HFFc6 (cell line): ENCODE measurements around the gene ST6GALNAC4. TPM values are rescaled to one million over a fixed set of nuclear protein-coding genes. Genes with fewer than 3 reads are reported as not detected.
A peak's percentile ranks its signal among the peaks of the same experiment; 100 is the strongest.

Source experiments
- DNase-seq: peaks from one replicate; pipeline ENCODE4 v3.0.0-alpha.2; 2018
- H3K27ac Mint-ChIP-seq: 2 replicates; pipeline ENCODE4 v1.8.0; 2020; ENCODE audit warnings: mild to moderate bottlenecking, mixed read lengths
- H3K27me3 Mint-ChIP-seq: 2 replicates; pipeline ENCODE4 v1.8.0; 2021; ENCODE audit warnings: mild to moderate bottlenecking, moderate library complexity, mixed read lengths; ENCODE audit not compliant: insufficient read depth
- H3K36me3 Mint-ChIP-seq: 2 replicates; pipeline ENCODE4 v1.8.0; 2021; ENCODE audit warnings: low read depth, mixed read lengths
- H3K4me1 Mint-ChIP-seq: 2 replicates; pipeline ENCODE4 v1.8.0; 2020; ENCODE audit warnings: low read depth, mixed read lengths
- H3K4me3 Mint-ChIP-seq: 2 replicates; pipeline ENCODE4 v1.8.0; 2020; ENCODE audit warnings: mild to moderate bottlenecking, moderate library complexity, mixed read lengths
- H3K9me3 Mint-ChIP-seq: 2 replicates; pipeline ENCODE4 v1.8.0; 2020; ENCODE audit warnings: mild to moderate bottlenecking, mixed read lengths
- CTCF ChIP-seq: fragments of 200-600 bp; sonication (generic); IDR thresholded peaks from 2 replicates; pipeline ENCODE4 v1.5.0; 2021; ENCODE audit warnings: antibody characterized with exemption, mild to moderate bottlenecking
- total RNA-seq, 6 experiments: library from RNA; stranded (reverse); fragmentation: NEBNext Ultra II Directional; extraction: Animal tissue kit (Norgen Biotek cat#: 25700); gene quantifications; 2 replicates in 1 of 6; 3 replicates in 5 of 6; pipeline ENCODE4 v1.2.3, GENCODE V29; 2021

The ST6GALNAC4 gene
- total RNA-seq, 6 experiments from 2014 or later = 22.9 to 33.4 (median 27.7) TPM

GRCh38 chr9:127904561-127905003 lies 12.3 kb downstream of the ST6GALNAC4 start:
- Mint-ChIP-seq H3K4me3 (no peak overlapping the region), H3K27ac (peak overlapping the region; percentile 48; the same call in 1 of the 2 replicates), H3K9me3 (no peaks in the 10 kb centered on the region), H3K27me3 (no peaks in the 10 kb centered on the region; the same call in 1 of the 2 replicates), H3K36me3 (no peaks in the 10 kb centered on the region), H3K4me1 (peaks cover 21% of the 10 kb centered on the region)
- no peak for DNase-seq
- no peak for TF ChIP-seq CTCF

GRCh38 chr9:127903557-127904475 lies 13.0 kb downstream of the ST6GALNAC4 start:
- Mint-ChIP-seq H3K36me3 (no peaks in the 10 kb centered on the region), H3K4me3 (no peak overlapping the region), H3K4me1 (peaks cover 21% of the 10 kb centered on the region), H3K27me3 (no peaks in the 10 kb centered on the region; the same call in 1 of the 2 replicates), H3K27ac (peak overlapping the region; percentile 61), H3K9me3 (no peaks in the 10 kb centered on the region)
- TF ChIP-seq CTCF = no peak
- DNase-seq = no peak

GRCh38 chr9:127899128-127899943 lies 17.5 kb downstream of the ST6GALNAC4 start, which contains the start of gene ST6GALNAC6:
ST6GALNAC6 (minus strand) TSS chr9:127899603; CDS start chr9:127897981, 1,622 bp downstream.
- H3K36me3 Mint-ChIP-seq = peaks cover 26% of the 10 kb centered on the region
- peaks cover 26% of the 10 kb centered on the region for H3K4me1 Mint-ChIP-seq
- peak within 1 kb of the TSS; percentile 89 for H3K27ac Mint-ChIP-seq
- no peak for TF ChIP-seq CTCF
- no peak for DNase-seq
- peak within 1 kb of the TSS; percentile 92 for H3K4me3 Mint-ChIP-seq
- H3K9me3 Mint-ChIP-seq = peaks cover 13% of the 10 kb centered on the region; the same call in 1 of the 2 replicates
- H3K27me3 Mint-ChIP-seq = no peaks in the 10 kb centered on the region; the same call in 1 of the 2 replicates

GRCh38 chr9:127898433-127899127 lies 18.3 kb downstream of the ST6GALNAC4 start:
- H3K27me3 Mint-ChIP-seq = no peaks in the 10 kb centered on the region; the same call in 1 of the 2 replicates
- H3K4me1 Mint-ChIP-seq = peaks cover 18% of the 10 kb centered on the region
- peak overlapping the region; percentile 89 for H3K27ac Mint-ChIP-seq
- H3K4me3 Mint-ChIP-seq = peak overlapping the region; percentile 92
- peaks cover 33% of the 10 kb centered on the region for H3K36me3 Mint-ChIP-seq
- H3K9me3 Mint-ChIP-seq = peaks cover 20% of the 10 kb centered on the region
- peak; percentile 74 for DNase-seq
- no peak for TF ChIP-seq CTCF
